ENCODE measurements around the gene PFKFB3.

GRCh38 chr10:6256439-6256838 is 53.7 kb downstream of the PFKFB3 start:
- TF ChIP-seq POLR2A (IDR thresholded peaks at IDR 0.05): no peak
- TF ChIP-seq, protein P1, sequence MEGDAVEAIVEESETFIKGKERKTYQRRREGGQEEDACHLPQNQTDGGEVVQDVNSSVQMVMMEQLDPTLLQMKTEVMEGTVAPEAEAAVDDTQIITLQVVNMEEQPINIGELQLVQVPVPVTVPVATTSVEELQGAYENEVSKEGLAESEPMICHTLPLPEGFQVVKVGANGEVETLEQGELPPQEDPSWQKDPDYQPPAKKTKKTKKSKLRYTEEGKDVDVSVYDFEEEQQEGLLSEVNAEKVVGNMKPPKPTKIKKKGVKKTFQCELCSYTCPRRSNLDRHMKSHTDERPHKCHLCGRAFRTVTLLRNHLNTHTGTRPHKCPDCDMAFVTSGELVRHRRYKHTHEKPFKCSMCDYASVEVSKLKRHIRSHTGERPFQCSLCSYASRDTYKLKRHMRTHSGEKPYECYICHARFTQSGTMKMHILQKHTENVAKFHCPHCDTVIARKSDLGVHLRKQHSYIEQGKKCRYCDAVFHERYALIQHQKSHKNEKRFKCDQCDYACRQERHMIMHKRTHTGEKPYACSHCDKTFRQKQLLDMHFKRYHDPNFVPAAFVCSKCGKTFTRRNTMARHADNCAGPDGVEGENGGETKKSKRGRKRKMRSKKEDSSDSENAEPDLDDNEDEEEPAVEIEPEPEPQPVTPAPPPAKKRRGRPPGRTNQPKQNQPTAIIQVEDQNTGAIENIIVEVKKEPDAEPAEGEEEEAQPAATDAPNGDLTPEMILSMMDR (IDR thresholded peaks at IDR 0.05): no peak

Measured in adrenal gland (tissue), 5 donors.